Loucy (cell line): Measurements from ENCODE around the gene MMP17.
"Not testable (repeated sequence)": the region's sequence is repeated elsewhere in the genome, so short reads cannot be mapped to it uniquely, and the experiment has no call there.

Experiments used
- H2AFZ ChIP-seq: fragments of 200-600 bp; sonication (generic); 2 replicates; pipeline ENCODE4 v1.6.0; 2016; ENCODE audit warnings: antibody characterized with exemption, mild to moderate bottlenecking, low read length, moderate library complexity
- H3F3A ChIP-seq: fragments of 200-600 bp; 2 replicates; pipeline ENCODE4 v1.6.0; 2016; ENCODE audit warnings: antibody characterized with exemption, low read depth, mild to moderate bottlenecking
- H3K27me3 ChIP-seq: fragments of 200-600 bp; sonication (generic); 2 replicates; pipeline ENCODE4 v1.6.1; 2014; ENCODE audit warnings: low read length, mild to moderate bottlenecking; ENCODE audit not compliant: insufficient read depth, poor library complexity, severe bottlenecking
- H3K36me3 ChIP-seq: fragments of 200-600 bp; sonication (generic); 2 replicates; pipeline ENCODE4 v1.6.1; 2016; ENCODE audit warnings: low read length; ENCODE audit not compliant: insufficient read depth
- H3K4me1 ChIP-seq: fragments of 200-600 bp; sonication (generic); 2 replicates; pipeline ENCODE4 v1.5.1; 2014; ENCODE audit warnings: low read length, mild to moderate bottlenecking; ENCODE audit not compliant: insufficient read depth, poor library complexity, severe bottlenecking
- H3K4me2 ChIP-seq: fragments of 200-600 bp; sonication (generic); 2 replicates; pipeline ENCODE4 v1.6.0; 2014; ENCODE audit warnings: antibody characterized with exemption, low read length, low read depth, mild to moderate bottlenecking; ENCODE audit not compliant: poor library complexity, severe bottlenecking
- H3K4me3 ChIP-seq: fragments of 200-600 bp; sonication (generic); 2 replicates; pipeline ENCODE4 v1.5.1; 2014; ENCODE audit warnings: low read length, mild to moderate bottlenecking, mixed read lengths; ENCODE audit not compliant: poor library complexity, severe bottlenecking
- H3K79me2 ChIP-seq: fragments of 200-600 bp; sonication (generic); 2 replicates; pipeline ENCODE4 v1.6.1; 2014; ENCODE audit warnings: low read length; ENCODE audit not compliant: insufficient read depth
- H3K9ac ChIP-seq: fragments of 200-600 bp; sonication (generic); 2 replicates; pipeline ENCODE4 v1.6.0; 2014; ENCODE audit warnings: mild to moderate bottlenecking, low read depth, low read length, moderate library complexity; ENCODE audit not compliant: poor library complexity, severe bottlenecking
- H3K9me2 ChIP-seq: fragments of 200-600 bp; sonication (generic); replicated peaks from 2 replicates; pipeline ENCODE4 v1.6.1; 2016; ENCODE audit warnings: low read depth, low read length, mixed read lengths
- H3K9me3 ChIP-seq: fragments of 200-600 bp; sonication (generic); 2 replicates; pipeline ENCODE4 v1.6.1; 2014; ENCODE audit warnings: mild to moderate bottlenecking, antibody characterized with exemption, low read length, low read depth; ENCODE audit not compliant: insufficient read depth
- H4K20me1 ChIP-seq: fragments of 200-600 bp; sonication (generic); 2 replicates; pipeline ENCODE4 v1.6.0; 2014; ENCODE audit warnings: antibody characterized with exemption, low read length, mild to moderate bottlenecking; ENCODE audit not compliant: insufficient read depth, poor library complexity, severe bottlenecking
- CTCF ChIP-seq: fragments of 200-600 bp; sonication (generic); conservative IDR thresholded peaks from 2 replicates; pipeline ENCODE4 v1.5.1; 2014; ENCODE audit warnings: mild to moderate bottlenecking, antibody characterized with exemption, low read length
- EZH2phosphoT487 ChIP-seq: fragments of 200-600 bp; IDR thresholded peaks from 2 replicates; pipeline ENCODE4 v1.6.1; 2018; ENCODE audit warnings: antibody characterized with exemption, mild to moderate bottlenecking, moderate library complexity, borderline replicate concordance

MMP17 gene

GRCh38 chr12:131882804-131883520 is 54.8 kb downstream of the MMP17 start:
- no peak overlapping the region for H3K4me3 ChIP-seq
- no peak for TF ChIP-seq EZH2phosphoT487
- no peak for TF ChIP-seq CTCF
- peaks cover 5% of the 10 kb centered on the region; the same call in 1 of the 2 replicates for H3K9me3 ChIP-seq
- no peak overlapping the region for H3K4me2 ChIP-seq
- H3F3A ChIP-seq: no peaks in the 10 kb centered on the region
- no peaks in the 10 kb centered on the region for H3K9me2 ChIP-seq
- no peaks in the 10 kb centered on the region for H3K36me3 ChIP-seq
- H2AFZ ChIP-seq: no peak overlapping the region
- H4K20me1 ChIP-seq: no peaks in the 10 kb centered on the region
- no peaks in the 10 kb centered on the region for H3K4me1 ChIP-seq
- no peaks in the 10 kb centered on the region for H3K79me2 ChIP-seq
- H3K27me3 ChIP-seq: no peaks in the 10 kb centered on the region
- H3K9ac ChIP-seq: no peak overlapping the region

- H3K4me3 ChIP-seq: no peak overlapping the region
- no peaks in the 10 kb centered on the region for H3K9me2 ChIP-seq
- no peak overlapping the region for H3K9ac ChIP-seq
- no peaks in the 10 kb centered on the region for H3K79me2 ChIP-seq
- H4K20me1 ChIP-seq: no peaks in the 10 kb centered on the region
- no peaks in the 10 kb centered on the region for H3F3A ChIP-seq
- H3K36me3 ChIP-seq: no peaks in the 10 kb centered on the region
- TF ChIP-seq EZH2phosphoT487 (no peak), CTCF (no peak)
- no peak overlapping the region for H3K4me2 ChIP-seq
- no peaks in the 10 kb centered on the region for H3K27me3 ChIP-seq
- H3K4me1 ChIP-seq: no peaks in the 10 kb centered on the region
- peaks cover 5% of the 10 kb centered on the region; the same call in 1 of the 2 replicates for H3K9me3 ChIP-seq
- no peak overlapping the region for H2AFZ ChIP-seq
Observed at GRCh38 chr12:131883521-131883900, 55.3 kb downstream of the MMP17 start.

- H3K9ac ChIP-seq, H3K36me3 ChIP-seq, H3K27me3 ChIP-seq, H3K4me2 ChIP-seq, H2AFZ ChIP-seq, H4K20me1 ChIP-seq, H3K9me3 ChIP-seq, H3K9me2 ChIP-seq, H3K79me2 ChIP-seq, H3F3A ChIP-seq, H3K4me3 ChIP-seq, H3K4me1 ChIP-seq: not testable (repeated sequence)
Observed at GRCh38 chr12:131885076-131885475, 56.9 kb downstream of the MMP17 start.

GRCh38 chr12:131885543-131886057 is 57.4 kb downstream of the MMP17 start:
- H2AFZ ChIP-seq: no peak overlapping the region
- H3K27me3 ChIP-seq: no peaks in the 10 kb centered on the region
- H4K20me1 ChIP-seq: no peaks in the 10 kb centered on the region
- no peaks in the 10 kb centered on the region for H3F3A ChIP-seq
- H3K4me1 ChIP-seq: no peaks in the 10 kb centered on the region
- H3K79me2 ChIP-seq: no peaks in the 10 kb centered on the region
- H3K9me2 ChIP-seq: no peaks in the 10 kb centered on the region
- H3K9me3 ChIP-seq: peaks cover 5% of the 10 kb centered on the region; the same call in 1 of the 2 replicates
- no peak for TF ChIP-seq CTCF
- TF ChIP-seq EZH2phosphoT487: no peak
- no peak overlapping the region for H3K9ac ChIP-seq
- H3K4me2 ChIP-seq: no peak overlapping the region
- H3K36me3 ChIP-seq: no peaks in the 10 kb centered on the region
- H3K4me3 ChIP-seq: no peak overlapping the region

GRCh38 chr12:131891722-131892121 is 63.5 kb downstream of the MMP17 start:
- H2AFZ ChIP-seq, H3K9me3 ChIP-seq, H3K27me3 ChIP-seq, H3K36me3 ChIP-seq, H3K9ac ChIP-seq, H3K4me3 ChIP-seq, H3K9me2 ChIP-seq, H3K4me2 ChIP-seq, H3F3A ChIP-seq: not testable (repeated sequence)
- Histone ChIP-seq H4K20me1 (peaks cover 16% of the 10 kb centered on the region), H3K4me1 (peaks cover 15% of the 10 kb centered on the region), H3K79me2 (peaks cover 19% of the 10 kb centered on the region)
